ENCODE results near the gene SRCAP.

GRCh38 chr16:30779596-30779995 is 80.6 kb downstream of the SRCAP start:
- TF ChIP-seq, protein P1, sequence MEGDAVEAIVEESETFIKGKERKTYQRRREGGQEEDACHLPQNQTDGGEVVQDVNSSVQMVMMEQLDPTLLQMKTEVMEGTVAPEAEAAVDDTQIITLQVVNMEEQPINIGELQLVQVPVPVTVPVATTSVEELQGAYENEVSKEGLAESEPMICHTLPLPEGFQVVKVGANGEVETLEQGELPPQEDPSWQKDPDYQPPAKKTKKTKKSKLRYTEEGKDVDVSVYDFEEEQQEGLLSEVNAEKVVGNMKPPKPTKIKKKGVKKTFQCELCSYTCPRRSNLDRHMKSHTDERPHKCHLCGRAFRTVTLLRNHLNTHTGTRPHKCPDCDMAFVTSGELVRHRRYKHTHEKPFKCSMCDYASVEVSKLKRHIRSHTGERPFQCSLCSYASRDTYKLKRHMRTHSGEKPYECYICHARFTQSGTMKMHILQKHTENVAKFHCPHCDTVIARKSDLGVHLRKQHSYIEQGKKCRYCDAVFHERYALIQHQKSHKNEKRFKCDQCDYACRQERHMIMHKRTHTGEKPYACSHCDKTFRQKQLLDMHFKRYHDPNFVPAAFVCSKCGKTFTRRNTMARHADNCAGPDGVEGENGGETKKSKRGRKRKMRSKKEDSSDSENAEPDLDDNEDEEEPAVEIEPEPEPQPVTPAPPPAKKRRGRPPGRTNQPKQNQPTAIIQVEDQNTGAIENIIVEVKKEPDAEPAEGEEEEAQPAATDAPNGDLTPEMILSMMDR (IDR thresholded peaks at IDR 0.05): no peak
- TF ChIP-seq POLR2AphosphoS5 (IDR thresholded peaks at IDR 0.05): no peak
